ENCODE data around the gene ZCCHC9.

GRCh38 chr5:81313278-81313677, 11.9 kb downstream of the ZCCHC9 start:
- TF ChIP-seq CTCF (IDR thresholded peaks at IDR 0.05) (no peak), POLR2A (IDR thresholded peaks at IDR 0.05) (no peak)

All from right lobe of liver (tissue), 4 donors.